ENCODE results near the gene CAMTA1. TPM values are rescaled to one million over a fixed set of nuclear protein-coding genes. Genes with fewer than 3 reads are reported as not detected.

Gene CAMTA1
- total RNA-seq, 1 donor from 2014 or later = 77.6 TPM

DNA sequence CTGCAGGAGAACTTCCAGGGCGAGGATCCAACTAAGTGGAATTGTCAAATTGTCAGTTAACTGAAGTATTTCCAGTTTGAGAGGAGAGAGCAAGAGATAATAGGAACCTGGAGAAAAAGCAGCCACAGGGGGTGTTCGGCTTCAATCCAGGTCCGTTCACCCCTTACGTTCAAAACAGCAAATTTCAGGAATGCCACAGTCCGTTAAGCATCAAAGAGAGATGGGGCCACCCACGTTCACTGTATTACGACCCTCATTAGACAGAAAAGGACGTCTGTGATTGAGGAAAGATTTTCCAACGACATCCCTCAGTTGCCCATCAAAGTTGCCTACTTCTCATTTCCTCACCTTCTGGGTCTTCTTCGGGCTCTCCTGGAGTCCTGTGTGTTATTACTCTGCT, 563.3 kb downstream of the CAMTA1 start:
- no peaks in the 10 kb centered on the region for H3K9me3 ChIP-seq (ENCODE audit: insufficient read depth, low read depth, low read length)
- no peaks in the 10 kb centered on the region for H3K36me3 ChIP-seq (ENCODE audit: insufficient read depth, low read length)
- no peaks in the 10 kb centered on the region for H3K27me3 ChIP-seq (ENCODE audit: insufficient read depth, low read length)
- no peaks in the 10 kb centered on the region for H3K79me2 ChIP-seq (ENCODE audit: insufficient read depth, low read length)
- no peak overlapping the region for H3K4me2 ChIP-seq (ENCODE audit: low read length)
- H3K27ac Mint-ChIP-seq (ENCODE audit: unreplicated experiment) = no peak overlapping the region
- H3K4me1 ChIP-seq (ENCODE audit: insufficient read depth, low read length) = no peaks in the 10 kb centered on the region
- no peak overlapping the region for H3K27ac ChIP-seq (ENCODE audit: low read depth, low read length)
- no peaks in the 10 kb centered on the region for H3K9me3 Mint-ChIP-seq (ENCODE audit: unreplicated experiment)
- H3K36me3 Mint-ChIP-seq (ENCODE audit: low read depth, unreplicated experiment) = no peaks in the 10 kb centered on the region
- no peak for DNase-seq (ENCODE audit: low read depth)
- H4K20me1 ChIP-seq (ENCODE audit: insufficient read depth, low read length) = no peaks in the 10 kb centered on the region
- no peak overlapping the region for H3K4me3 Mint-ChIP-seq (ENCODE audit: unreplicated experiment)
- peaks cover 44% of the 10 kb centered on the region for H3K27me3 Mint-ChIP-seq (ENCODE audit: low read depth, unreplicated experiment)
- H3K9ac ChIP-seq (ENCODE audit: low read length) = no peak overlapping the region
- no peaks in the 10 kb centered on the region for H3K4me1 Mint-ChIP-seq (ENCODE audit: low read depth, unreplicated experiment)
- H2AFZ ChIP-seq (ENCODE audit: low read depth, low read length) = no peak overlapping the region
- TF ChIP-seq, protein P1, sequence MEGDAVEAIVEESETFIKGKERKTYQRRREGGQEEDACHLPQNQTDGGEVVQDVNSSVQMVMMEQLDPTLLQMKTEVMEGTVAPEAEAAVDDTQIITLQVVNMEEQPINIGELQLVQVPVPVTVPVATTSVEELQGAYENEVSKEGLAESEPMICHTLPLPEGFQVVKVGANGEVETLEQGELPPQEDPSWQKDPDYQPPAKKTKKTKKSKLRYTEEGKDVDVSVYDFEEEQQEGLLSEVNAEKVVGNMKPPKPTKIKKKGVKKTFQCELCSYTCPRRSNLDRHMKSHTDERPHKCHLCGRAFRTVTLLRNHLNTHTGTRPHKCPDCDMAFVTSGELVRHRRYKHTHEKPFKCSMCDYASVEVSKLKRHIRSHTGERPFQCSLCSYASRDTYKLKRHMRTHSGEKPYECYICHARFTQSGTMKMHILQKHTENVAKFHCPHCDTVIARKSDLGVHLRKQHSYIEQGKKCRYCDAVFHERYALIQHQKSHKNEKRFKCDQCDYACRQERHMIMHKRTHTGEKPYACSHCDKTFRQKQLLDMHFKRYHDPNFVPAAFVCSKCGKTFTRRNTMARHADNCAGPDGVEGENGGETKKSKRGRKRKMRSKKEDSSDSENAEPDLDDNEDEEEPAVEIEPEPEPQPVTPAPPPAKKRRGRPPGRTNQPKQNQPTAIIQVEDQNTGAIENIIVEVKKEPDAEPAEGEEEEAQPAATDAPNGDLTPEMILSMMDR (IDR thresholded peaks at IDR 0.05; ENCODE audit: insufficient read depth, low read depth, low read length) = no peak
- no peak for TF ChIP-seq EZH2 (IDR thresholded peaks at IDR 0.05; ENCODE audit: insufficient read depth, low read length)
- FAIRE-seq = no peak
- H3K4me3 ChIP-seq (ENCODE audit: insufficient read depth, low read depth, low read length) = no peak overlapping the region

DNA sequence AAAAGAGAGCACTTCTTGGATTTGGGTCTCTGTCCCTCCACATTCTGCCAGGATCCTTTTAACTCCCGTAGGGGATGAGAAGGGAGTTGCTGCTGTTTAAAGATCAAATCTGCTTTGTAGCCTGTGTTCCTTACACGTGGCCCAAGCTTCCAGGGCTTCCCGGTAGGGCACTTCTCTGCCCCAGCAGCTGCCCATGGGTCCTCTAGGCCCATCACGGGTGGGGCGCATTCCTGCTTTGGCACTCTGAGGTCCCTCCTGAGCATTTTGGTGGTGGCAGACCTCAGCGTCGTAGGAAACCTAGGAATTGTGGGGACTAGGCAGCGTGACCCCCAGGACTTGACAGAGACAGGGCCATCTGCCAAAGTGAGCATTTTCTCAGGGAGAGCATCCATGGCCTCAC, 565.5 kb downstream of the CAMTA1 start:
- no peaks in the 10 kb centered on the region for H3K4me1 Mint-ChIP-seq (ENCODE audit: low read depth, unreplicated experiment)
- DNase-seq (ENCODE audit: low read depth) (no peak), FAIRE-seq (no peak)
- Histone ChIP-seq H3K79me2 (ENCODE audit: insufficient read depth, low read length) (no peaks in the 10 kb centered on the region), H2AFZ (ENCODE audit: low read depth, low read length) (no peak overlapping the region), H3K27ac (ENCODE audit: low read depth, low read length) (no peak overlapping the region), H3K4me3 (ENCODE audit: insufficient read depth, low read depth, low read length) (no peak overlapping the region), H3K27me3 (ENCODE audit: insufficient read depth, low read length) (no peaks in the 10 kb centered on the region), H3K9ac (ENCODE audit: low read length) (no peak overlapping the region), H3K36me3 (ENCODE audit: insufficient read depth, low read length) (no peaks in the 10 kb centered on the region), H4K20me1 (ENCODE audit: insufficient read depth, low read length) (no peaks in the 10 kb centered on the region), H3K4me2 (ENCODE audit: low read length) (no peak overlapping the region), H3K9me3 (ENCODE audit: insufficient read depth, low read depth, low read length) (no peaks in the 10 kb centered on the region), H3K4me1 (ENCODE audit: insufficient read depth, low read length) (no peaks in the 10 kb centered on the region)
- H3K27me3 Mint-ChIP-seq (ENCODE audit: low read depth, unreplicated experiment) = peaks cover 50% of the 10 kb centered on the region
- no peaks in the 10 kb centered on the region for H3K36me3 Mint-ChIP-seq (ENCODE audit: low read depth, unreplicated experiment)
- H3K27ac Mint-ChIP-seq (ENCODE audit: unreplicated experiment) = no peak overlapping the region
- H3K9me3 Mint-ChIP-seq (ENCODE audit: unreplicated experiment) = peaks cover 1% of the 10 kb centered on the region
- H3K4me3 Mint-ChIP-seq (ENCODE audit: unreplicated experiment) = no peak overlapping the region
- TF ChIP-seq, protein P1 (IDR thresholded peaks at IDR 0.05; ENCODE audit: insufficient read depth, low read depth, low read length) = no peak
- TF ChIP-seq EZH2 (IDR thresholded peaks at IDR 0.05; ENCODE audit: insufficient read depth, low read length) = no peak

DNA sequence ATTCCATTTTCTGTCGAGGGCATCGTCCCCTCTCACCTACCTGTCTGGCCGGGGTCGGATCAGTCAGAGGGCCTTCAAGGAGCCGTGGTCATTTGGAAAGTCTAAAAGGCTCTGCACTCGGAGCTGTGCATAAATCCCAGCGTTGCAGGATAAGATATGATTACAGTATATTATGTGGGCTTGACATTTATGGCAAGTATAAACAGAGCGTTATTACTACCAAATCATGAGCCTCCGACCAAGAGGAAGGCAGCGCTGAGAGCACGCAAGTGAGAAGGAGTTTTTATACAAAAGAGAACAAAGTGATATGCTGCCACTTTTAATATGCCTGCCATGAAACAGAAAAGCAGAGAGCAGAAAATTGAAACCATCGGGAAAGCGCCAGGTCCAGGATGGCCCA, 566.4 kb downstream of the CAMTA1 start:
- Mint-ChIP-seq H3K27ac (ENCODE audit: unreplicated experiment) (no peak overlapping the region), H3K27me3 (ENCODE audit: low read depth, unreplicated experiment) (peaks cover 48% of the 10 kb centered on the region), H3K4me3 (ENCODE audit: unreplicated experiment) (no peak overlapping the region), H3K36me3 (ENCODE audit: low read depth, unreplicated experiment) (no peaks in the 10 kb centered on the region), H3K4me1 (ENCODE audit: low read depth, unreplicated experiment) (no peaks in the 10 kb centered on the region), H3K9me3 (ENCODE audit: unreplicated experiment) (peaks cover 1% of the 10 kb centered on the region)
- no peak for TF ChIP-seq EZH2 (IDR thresholded peaks at IDR 0.05; ENCODE audit: insufficient read depth, low read length)
- TF ChIP-seq, protein P1 (IDR thresholded peaks at IDR 0.05; ENCODE audit: insufficient read depth, low read depth, low read length) = no peak
- Histone ChIP-seq H3K36me3 (ENCODE audit: insufficient read depth, low read length) (no peaks in the 10 kb centered on the region), H3K9ac (ENCODE audit: low read length) (no peak overlapping the region), H4K20me1 (ENCODE audit: insufficient read depth, low read length) (no peaks in the 10 kb centered on the region), H2AFZ (ENCODE audit: low read depth, low read length) (no peak overlapping the region), H3K79me2 (ENCODE audit: insufficient read depth, low read length) (no peaks in the 10 kb centered on the region), H3K9me3 (ENCODE audit: insufficient read depth, low read depth, low read length) (no peaks in the 10 kb centered on the region), H3K27ac (ENCODE audit: low read depth, low read length) (no peak overlapping the region), H3K4me2 (ENCODE audit: low read length) (no peak overlapping the region), H3K4me3 (ENCODE audit: insufficient read depth, low read depth, low read length) (no peak overlapping the region), H3K27me3 (ENCODE audit: insufficient read depth, low read length) (no peaks in the 10 kb centered on the region), H3K4me1 (ENCODE audit: insufficient read depth, low read length) (no peaks in the 10 kb centered on the region)
- DNase-seq (ENCODE audit: low read depth) (no peak), FAIRE-seq (no peak)

Data from astrocyte (in vitro differentiated cells and primary cell).